ENCODE measurements around the gene ATXN10.

Gene ATXN10

DNA sequence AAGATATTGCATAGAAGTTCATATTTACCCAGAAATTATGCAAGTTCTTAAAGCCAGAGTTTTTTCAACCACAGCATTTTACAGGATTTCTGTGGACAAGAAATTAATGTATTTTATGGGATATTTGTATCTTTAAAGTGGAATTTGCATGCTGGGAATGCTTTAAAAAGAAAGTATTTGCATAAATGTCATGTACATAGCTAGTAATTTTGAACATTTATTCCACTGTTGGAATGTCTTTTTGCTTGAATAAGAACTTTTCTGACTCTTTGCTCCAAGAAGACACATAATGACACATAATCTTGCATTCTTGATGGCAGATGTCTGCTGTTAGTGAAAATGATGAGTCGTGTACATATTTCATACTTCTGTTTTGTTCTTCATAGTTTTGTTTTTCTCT, 66.6 kb downstream of the ATXN10 start:
- Histone ChIP-seq H3K27ac (replicated peaks) (no peak overlapping the region), H3K27me3 (ENCODE audit: insufficient read depth, poor library complexity, severe bottlenecking) (no peaks in the 10 kb centered on the region), H3K4me3 (replicated peaks; ENCODE audit: insufficient read depth, low read length) (no peak overlapping the region)
- TF ChIP-seq, protein P1, sequence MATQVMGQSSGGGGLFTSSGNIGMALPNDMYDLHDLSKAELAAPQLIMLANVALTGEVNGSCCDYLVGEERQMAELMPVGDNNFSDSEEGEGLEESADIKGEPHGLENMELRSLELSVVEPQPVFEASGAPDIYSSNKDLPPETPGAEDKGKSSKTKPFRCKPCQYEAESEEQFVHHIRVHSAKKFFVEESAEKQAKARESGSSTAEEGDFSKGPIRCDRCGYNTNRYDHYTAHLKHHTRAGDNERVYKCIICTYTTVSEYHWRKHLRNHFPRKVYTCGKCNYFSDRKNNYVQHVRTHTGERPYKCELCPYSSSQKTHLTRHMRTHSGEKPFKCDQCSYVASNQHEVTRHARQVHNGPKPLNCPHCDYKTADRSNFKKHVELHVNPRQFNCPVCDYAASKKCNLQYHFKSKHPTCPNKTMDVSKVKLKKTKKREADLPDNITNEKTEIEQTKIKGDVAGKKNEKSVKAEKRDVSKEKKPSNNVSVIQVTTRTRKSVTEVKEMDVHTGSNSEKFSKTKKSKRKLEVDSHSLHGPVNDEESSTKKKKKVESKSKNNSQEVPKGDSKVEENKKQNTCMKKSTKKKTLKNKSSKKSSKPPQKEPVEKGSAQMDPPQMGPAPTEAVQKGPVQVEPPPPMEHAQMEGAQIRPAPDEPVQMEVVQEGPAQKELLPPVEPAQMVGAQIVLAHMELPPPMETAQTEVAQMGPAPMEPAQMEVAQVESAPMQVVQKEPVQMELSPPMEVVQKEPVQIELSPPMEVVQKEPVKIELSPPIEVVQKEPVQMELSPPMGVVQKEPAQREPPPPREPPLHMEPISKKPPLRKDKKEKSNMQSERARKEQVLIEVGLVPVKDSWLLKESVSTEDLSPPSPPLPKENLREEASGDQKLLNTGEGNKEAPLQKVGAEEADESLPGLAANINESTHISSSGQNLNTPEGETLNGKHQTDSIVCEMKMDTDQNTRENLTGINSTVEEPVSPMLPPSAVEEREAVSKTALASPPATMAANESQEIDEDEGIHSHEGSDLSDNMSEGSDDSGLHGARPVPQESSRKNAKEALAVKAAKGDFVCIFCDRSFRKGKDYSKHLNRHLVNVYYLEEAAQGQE (IDR thresholded peaks at IDR 0.05; ENCODE audit: insufficient replicate concordance, low read depth): no peak
- no peak for TF ChIP-seq GABPA (IDR thresholded peaks at IDR 0.05; ENCODE audit: low read depth)
- TF ChIP-seq, protein P2, sequence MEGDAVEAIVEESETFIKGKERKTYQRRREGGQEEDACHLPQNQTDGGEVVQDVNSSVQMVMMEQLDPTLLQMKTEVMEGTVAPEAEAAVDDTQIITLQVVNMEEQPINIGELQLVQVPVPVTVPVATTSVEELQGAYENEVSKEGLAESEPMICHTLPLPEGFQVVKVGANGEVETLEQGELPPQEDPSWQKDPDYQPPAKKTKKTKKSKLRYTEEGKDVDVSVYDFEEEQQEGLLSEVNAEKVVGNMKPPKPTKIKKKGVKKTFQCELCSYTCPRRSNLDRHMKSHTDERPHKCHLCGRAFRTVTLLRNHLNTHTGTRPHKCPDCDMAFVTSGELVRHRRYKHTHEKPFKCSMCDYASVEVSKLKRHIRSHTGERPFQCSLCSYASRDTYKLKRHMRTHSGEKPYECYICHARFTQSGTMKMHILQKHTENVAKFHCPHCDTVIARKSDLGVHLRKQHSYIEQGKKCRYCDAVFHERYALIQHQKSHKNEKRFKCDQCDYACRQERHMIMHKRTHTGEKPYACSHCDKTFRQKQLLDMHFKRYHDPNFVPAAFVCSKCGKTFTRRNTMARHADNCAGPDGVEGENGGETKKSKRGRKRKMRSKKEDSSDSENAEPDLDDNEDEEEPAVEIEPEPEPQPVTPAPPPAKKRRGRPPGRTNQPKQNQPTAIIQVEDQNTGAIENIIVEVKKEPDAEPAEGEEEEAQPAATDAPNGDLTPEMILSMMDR (IDR thresholded peaks at IDR 0.05; ENCODE audit: insufficient read depth, low read length): no peak
- TF ChIP-seq POLR2AphosphoS5 (IDR thresholded peaks at IDR 0.05; ENCODE audit: low read depth): no peak
- TF ChIP-seq SPI1 (IDR thresholded peaks at IDR 0.05; ENCODE audit: borderline replicate concordance, low read depth): no peak
- no peak for DNase-seq (ENCODE audit: low read depth in 1 of 2, low spot score in 1 of 2)

DNA sequence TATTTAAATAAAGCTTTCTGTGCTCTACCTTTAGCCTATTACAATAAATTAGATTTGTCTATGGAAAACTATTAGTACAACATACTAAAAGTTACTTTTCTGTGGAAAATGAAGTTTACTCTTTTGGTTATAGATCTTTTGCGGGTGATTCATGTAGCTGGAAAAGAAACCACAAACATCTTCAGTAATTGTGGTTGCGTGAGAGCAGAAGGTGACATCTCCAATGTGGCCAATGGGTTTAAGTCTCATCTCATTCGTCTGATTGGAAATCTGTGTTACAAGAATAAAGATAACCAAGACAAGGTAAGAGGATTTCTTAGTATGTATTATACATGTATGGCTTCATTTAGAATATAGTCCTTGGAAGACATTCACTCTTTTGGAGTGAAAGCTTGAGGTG, 68.6 kb downstream of the ATXN10 start:
- DNase-seq (ENCODE audit: low read depth in 1 of 2, low spot score in 1 of 2): no peak
- Histone ChIP-seq H3K4me3 (replicated peaks; ENCODE audit: insufficient read depth, low read length) (no peak overlapping the region), H3K27ac (replicated peaks) (no peak overlapping the region), H3K27me3 (ENCODE audit: insufficient read depth, poor library complexity, severe bottlenecking) (no peaks in the 10 kb centered on the region)
- TF ChIP-seq, protein P1 (IDR thresholded peaks at IDR 0.05; ENCODE audit: insufficient replicate concordance, low read depth): no peak
- TF ChIP-seq POLR2AphosphoS5 (IDR thresholded peaks at IDR 0.05; ENCODE audit: low read depth): no peak
- no peak for TF ChIP-seq GABPA (IDR thresholded peaks at IDR 0.05; ENCODE audit: low read depth)
- TF ChIP-seq, protein P2 (IDR thresholded peaks at IDR 0.05; ENCODE audit: insufficient read depth, low read length): no peak
- no peak for TF ChIP-seq SPI1 (IDR thresholded peaks at IDR 0.05; ENCODE audit: borderline replicate concordance, low read depth)

DNA sequence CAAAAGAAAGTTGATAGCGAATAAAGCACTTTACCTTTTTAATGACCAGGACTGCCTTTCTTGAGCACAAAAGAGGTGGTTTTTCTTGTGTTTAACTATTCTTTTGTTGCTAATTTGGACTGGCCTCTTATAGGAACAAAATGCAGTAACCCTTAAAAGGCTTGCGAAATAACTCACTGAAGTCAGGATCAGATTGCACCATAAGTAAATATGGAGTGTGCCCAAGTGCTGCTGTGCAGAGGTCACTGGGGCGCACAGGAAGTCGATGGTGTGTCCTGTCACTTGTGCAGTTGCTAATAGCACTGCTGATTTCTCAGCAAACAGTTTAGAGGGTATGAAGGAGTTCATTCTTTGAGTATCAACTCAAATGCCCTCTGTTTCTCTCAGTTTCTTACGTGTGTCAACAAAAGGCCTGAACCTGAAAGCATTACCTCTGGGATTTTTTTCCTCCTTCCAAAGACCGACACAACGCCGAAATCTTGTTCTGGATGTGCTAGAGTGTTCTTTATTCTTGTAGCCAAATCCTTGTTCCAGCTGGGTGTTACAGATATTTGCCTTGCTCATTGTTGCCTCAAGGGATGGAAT, 71.3 kb downstream of the ATXN10 start:
- Histone ChIP-seq H3K4me3 (replicated peaks; ENCODE audit: insufficient read depth, low read length) (no peak overlapping the region), H3K27me3 (ENCODE audit: insufficient read depth, poor library complexity, severe bottlenecking) (no peaks in the 10 kb centered on the region), H3K27ac (replicated peaks) (peak overlapping the region; percentile 42)
- TF ChIP-seq, protein P1 (IDR thresholded peaks at IDR 0.05; ENCODE audit: insufficient replicate concordance, low read depth): no peak
- TF ChIP-seq POLR2AphosphoS5 (IDR thresholded peaks at IDR 0.05; ENCODE audit: low read depth): peak; percentile 37; the same call in 1 of the 2 replicates
- DNase-seq (ENCODE audit: low read depth in 1 of 2, low spot score in 1 of 2): peak; percentile 68 to 72

Measured in HL-60 (cell line).